GM10266 (cell line): ENCODE data around the gene RALA.

Experiments
- DNase-seq: peaks from one replicate; pipeline ENCODE4 v3.0.0; 2012; ENCODE audit errors: extremely low spot score
- TF ChIP-seq, protein P1 (sequence below): IDR thresholded peaks from 2 replicates; pipeline ENCODE4 v1.5.1; 2012; ENCODE audit warnings: mild to moderate bottlenecking, low read depth; ENCODE audit not compliant: control insufficient read depth, insufficient read depth; ENCODE audit errors: missing control alignments

Gene RALA

DNA sequence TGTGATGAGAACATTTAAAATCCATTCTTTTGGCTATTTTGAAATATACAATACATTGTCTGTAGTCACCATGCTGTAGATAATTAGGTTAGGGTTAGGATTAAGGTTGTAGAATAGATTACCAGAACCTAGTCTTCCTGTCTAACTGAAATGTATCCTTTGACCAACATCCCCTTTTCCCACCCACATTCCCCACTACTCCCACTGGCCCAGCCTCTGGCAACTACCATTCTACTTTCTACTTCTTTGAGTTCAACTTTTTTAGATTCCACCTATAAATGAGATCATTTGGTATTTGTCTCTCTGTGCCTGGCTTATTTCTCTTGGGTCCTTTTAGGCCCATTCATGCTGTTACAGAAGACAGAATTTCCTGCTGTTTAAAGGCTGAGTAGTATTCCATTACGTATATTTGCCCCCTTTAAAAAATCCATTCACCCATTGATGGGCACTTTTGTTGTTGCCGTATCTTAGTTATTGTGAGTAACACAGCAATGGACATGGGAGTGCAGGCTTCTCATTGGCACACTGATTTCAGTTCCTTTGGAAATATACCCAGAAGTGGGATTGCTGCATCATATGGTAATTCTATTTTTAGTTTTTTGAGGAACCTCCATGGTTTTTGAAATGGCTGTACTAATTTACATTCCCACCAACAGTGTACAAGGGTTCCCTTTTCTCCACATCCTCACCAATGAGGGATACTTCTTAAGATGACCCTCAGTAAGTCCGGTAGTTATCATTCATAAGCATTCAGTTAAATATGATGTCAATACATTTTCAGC, 104.0 kb downstream of the RALA start:
- TF ChIP-seq, protein P1, sequence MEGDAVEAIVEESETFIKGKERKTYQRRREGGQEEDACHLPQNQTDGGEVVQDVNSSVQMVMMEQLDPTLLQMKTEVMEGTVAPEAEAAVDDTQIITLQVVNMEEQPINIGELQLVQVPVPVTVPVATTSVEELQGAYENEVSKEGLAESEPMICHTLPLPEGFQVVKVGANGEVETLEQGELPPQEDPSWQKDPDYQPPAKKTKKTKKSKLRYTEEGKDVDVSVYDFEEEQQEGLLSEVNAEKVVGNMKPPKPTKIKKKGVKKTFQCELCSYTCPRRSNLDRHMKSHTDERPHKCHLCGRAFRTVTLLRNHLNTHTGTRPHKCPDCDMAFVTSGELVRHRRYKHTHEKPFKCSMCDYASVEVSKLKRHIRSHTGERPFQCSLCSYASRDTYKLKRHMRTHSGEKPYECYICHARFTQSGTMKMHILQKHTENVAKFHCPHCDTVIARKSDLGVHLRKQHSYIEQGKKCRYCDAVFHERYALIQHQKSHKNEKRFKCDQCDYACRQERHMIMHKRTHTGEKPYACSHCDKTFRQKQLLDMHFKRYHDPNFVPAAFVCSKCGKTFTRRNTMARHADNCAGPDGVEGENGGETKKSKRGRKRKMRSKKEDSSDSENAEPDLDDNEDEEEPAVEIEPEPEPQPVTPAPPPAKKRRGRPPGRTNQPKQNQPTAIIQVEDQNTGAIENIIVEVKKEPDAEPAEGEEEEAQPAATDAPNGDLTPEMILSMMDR: no peak
- no peak for DNase-seq

- peak; percentile 93 for DNase-seq
- TF ChIP-seq, protein P1: no peak
Measured at GRCh38 chr7:39732837-39733804, 109.7 kb downstream of the RALA start.

- DNase-seq: no peak
- TF ChIP-seq, protein P1: no peak
Measured at GRCh38 chr7:39733881-39734632, 110.7 kb downstream of the RALA start.

- DNase-seq: no peak
- TF ChIP-seq, protein P1: no peak
Measured at GRCh38 chr7:39734633-39735004, 111.2 kb downstream of the RALA start.

- TF ChIP-seq, protein P1: no peak
Measured at GRCh38 chr7:39735903-39736302, 112.5 kb downstream of the RALA start.

DNA sequence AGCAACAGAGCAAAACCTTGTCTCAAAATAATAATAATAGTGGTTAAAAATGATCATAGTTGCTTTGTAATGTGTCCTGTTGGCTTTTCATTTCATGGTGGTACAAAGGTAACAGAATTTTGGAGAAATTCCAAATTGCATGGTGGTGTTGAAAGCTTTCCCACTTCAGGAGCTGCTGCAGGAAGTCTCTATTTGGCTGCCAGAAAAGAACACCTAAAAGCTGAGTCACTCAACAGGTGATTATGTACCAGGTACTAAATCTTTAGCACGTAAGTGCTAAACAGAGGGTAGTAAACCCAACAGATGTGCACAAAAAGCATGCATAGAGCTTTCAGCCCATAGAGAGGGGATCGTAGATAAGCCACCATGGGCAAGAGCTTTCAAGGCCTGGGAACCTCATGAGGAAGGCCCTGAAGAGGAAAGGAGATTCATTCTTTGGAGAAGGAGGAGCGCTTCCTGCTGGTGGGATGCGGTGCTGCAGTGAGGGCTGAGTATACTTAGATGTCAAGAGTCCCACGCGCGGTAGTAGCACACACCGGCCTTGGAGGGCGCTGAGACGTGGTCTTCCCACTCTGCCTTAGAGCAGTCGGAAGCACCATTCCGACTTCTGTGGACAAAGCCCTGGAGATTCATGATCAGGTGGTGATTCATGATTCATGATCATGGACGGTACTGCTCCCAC, 118.7 kb downstream of the RALA start:
- DNase-seq: no peak
- TF ChIP-seq, protein P1: peak; percentile 46

More at GRCh38 chr7:39735903-39736302, 112.5 kb downstream of the RALA start:
- DNase-seq: no peak
